Measurements from ENCODE around the gene AKIRIN1.
"Not testable (repeated sequence)": the region's sequence is repeated elsewhere in the genome, so short reads cannot be mapped to it uniquely, and the experiment has no call there.

The AKIRIN1 gene

GRCh38 chr1:38978245-38978542 is 12.9 kb upstream of the AKIRIN1 start:
- H3K36me3 Mint-ChIP-seq (ENCODE audit: low read depth); H3K27me3 Mint-ChIP-seq; H3K4me1 Mint-ChIP-seq (ENCODE audit: low read depth); H3K4me3 Mint-ChIP-seq; DNase-seq; H3K9me3 Mint-ChIP-seq: not testable (repeated sequence)
- H3K27ac Mint-ChIP-seq = peak overlapping the region; percentile 87

GRCh38 chr1:38979380-38979779 is 11.7 kb upstream of the AKIRIN1 start:
- H3K27me3 Mint-ChIP-seq; H3K27ac Mint-ChIP-seq; H3K36me3 Mint-ChIP-seq (ENCODE audit: low read depth); DNase-seq; H3K9me3 Mint-ChIP-seq; H3K4me1 Mint-ChIP-seq (ENCODE audit: low read depth); H3K4me3 Mint-ChIP-seq: not testable (repeated sequence)

GRCh38 chr1:38989979-38990378 is 1.1 kb upstream of the AKIRIN1 start:
- H3K27ac Mint-ChIP-seq = peak overlapping the region; percentile 92
- peaks cover 47% of the 10 kb centered on the region for H3K4me1 Mint-ChIP-seq (ENCODE audit: low read depth)
- no peaks in the 10 kb centered on the region for H3K9me3 Mint-ChIP-seq
- no peak for DNase-seq
- H3K4me3 Mint-ChIP-seq = peak overlapping the region; percentile 85
- no peaks in the 10 kb centered on the region for H3K27me3 Mint-ChIP-seq
- H3K36me3 Mint-ChIP-seq (ENCODE audit: low read depth) = peaks cover 31% of the 10 kb centered on the region

- peak overlapping the region; percentile 85 for H3K4me3 Mint-ChIP-seq
- H3K27ac Mint-ChIP-seq = peak overlapping the region; percentile 92
- H3K4me1 Mint-ChIP-seq (ENCODE audit: low read depth) = peaks cover 50% of the 10 kb centered on the region
- no peaks in the 10 kb centered on the region for H3K9me3 Mint-ChIP-seq
- H3K36me3 Mint-ChIP-seq (ENCODE audit: low read depth) = peaks cover 35% of the 10 kb centered on the region
- no peaks in the 10 kb centered on the region for H3K27me3 Mint-ChIP-seq
- DNase-seq = no peak
Measured at GRCh38 chr1:38990386-38990737, 714 bp upstream of the AKIRIN1 start.

- peaks cover 48% of the 10 kb centered on the region for H3K36me3 Mint-ChIP-seq (ENCODE audit: low read depth)
- peak overlapping the region; percentile 89 for H3K27ac Mint-ChIP-seq
- peaks cover 56% of the 10 kb centered on the region for H3K4me1 Mint-ChIP-seq (ENCODE audit: low read depth)
- H3K4me3 Mint-ChIP-seq = peak overlapping the region; percentile 85
- no peaks in the 10 kb centered on the region for H3K9me3 Mint-ChIP-seq
- no peaks in the 10 kb centered on the region for H3K27me3 Mint-ChIP-seq
- DNase-seq = no peak
Measured at GRCh38 chr1:38991638-38992411, 749 bp downstream of the AKIRIN1 start.

- peak overlapping the region; percentile 85 for H3K4me3 Mint-ChIP-seq
- H3K27ac Mint-ChIP-seq = peak overlapping the region; percentile 89
- no peaks in the 10 kb centered on the region for H3K9me3 Mint-ChIP-seq
- no peaks in the 10 kb centered on the region for H3K27me3 Mint-ChIP-seq
- no peak for DNase-seq
- H3K4me1 Mint-ChIP-seq (ENCODE audit: low read depth) = peaks cover 63% of the 10 kb centered on the region
- H3K36me3 Mint-ChIP-seq (ENCODE audit: low read depth) = peaks cover 56% of the 10 kb centered on the region
Measured at GRCh38 chr1:38992412-38993111, 1.5 kb downstream of the AKIRIN1 start.

- H3K36me3 Mint-ChIP-seq (ENCODE audit: low read depth) = peaks cover 71% of the 10 kb centered on the region
- H3K9me3 Mint-ChIP-seq = no peaks in the 10 kb centered on the region
- H3K27ac Mint-ChIP-seq = peak overlapping the region; percentile 78
- H3K4me1 Mint-ChIP-seq (ENCODE audit: low read depth) = peaks cover 73% of the 10 kb centered on the region
- no peaks in the 10 kb centered on the region for H3K27me3 Mint-ChIP-seq
- peak overlapping the region; percentile 28 for H3K4me3 Mint-ChIP-seq
- DNase-seq = no peak
Measured at GRCh38 chr1:38994196-38994595, 3.1 kb downstream of the AKIRIN1 start.

GRCh38 chr1:38997034-38997900 is 6.2 kb downstream of the AKIRIN1 start:
- peak overlapping the region; percentile 50 for H3K4me3 Mint-ChIP-seq
- no peak for DNase-seq
- H3K36me3 Mint-ChIP-seq (ENCODE audit: low read depth) = peaks cover 98% of the 10 kb centered on the region
- no peaks in the 10 kb centered on the region for H3K9me3 Mint-ChIP-seq
- H3K4me1 Mint-ChIP-seq (ENCODE audit: low read depth) = peaks cover 73% of the 10 kb centered on the region
- H3K27me3 Mint-ChIP-seq = no peaks in the 10 kb centered on the region
- peak overlapping the region; percentile 88 for H3K27ac Mint-ChIP-seq

GRCh38 chr1:38997901-38998190 is 6.8 kb downstream of the AKIRIN1 start:
- H3K9me3 Mint-ChIP-seq = no peaks in the 10 kb centered on the region
- DNase-seq = no peak
- peak overlapping the region; percentile 88 for H3K27ac Mint-ChIP-seq
- H3K4me1 Mint-ChIP-seq (ENCODE audit: low read depth) = peaks cover 73% of the 10 kb centered on the region
- peaks cover 98% of the 10 kb centered on the region for H3K36me3 Mint-ChIP-seq (ENCODE audit: low read depth)
- no peaks in the 10 kb centered on the region for H3K27me3 Mint-ChIP-seq
- peak overlapping the region; percentile 6 for H3K4me3 Mint-ChIP-seq

- Mint-ChIP-seq H3K27ac (peak overlapping the region; percentile 94), H3K4me3 (peak overlapping the region; percentile 45), H3K9me3 (no peaks in the 10 kb centered on the region), H3K4me1 (ENCODE audit: low read depth) (peaks cover 59% of the 10 kb centered on the region), H3K36me3 (ENCODE audit: low read depth) (peaks cover 99% of the 10 kb centered on the region), H3K27me3 (no peaks in the 10 kb centered on the region)
- no peak for DNase-seq
Measured at GRCh38 chr1:39001516-39002421, 10.7 kb downstream of the AKIRIN1 start.

GRCh38 chr1:39003281-39003680 is 12.2 kb downstream of the AKIRIN1 start:
- Mint-ChIP-seq H3K4me3 (peak overlapping the region; percentile 51), H3K27ac (peak overlapping the region; percentile 94), H3K9me3 (no peaks in the 10 kb centered on the region), H3K27me3 (no peaks in the 10 kb centered on the region), H3K4me1 (ENCODE audit: low read depth) (peaks cover 44% of the 10 kb centered on the region), H3K36me3 (ENCODE audit: low read depth) (peaks cover 99% of the 10 kb centered on the region)
- DNase-seq = no peak

GRCh38 chr1:39003794-39004193 is 12.7 kb downstream of the AKIRIN1 start:
- H3K27ac Mint-ChIP-seq = peak overlapping the region; percentile 94

GRCh38 chr1:39006287-39006686 is 15.2 kb downstream of the AKIRIN1 start:
- Mint-ChIP-seq H3K9me3 (no peaks in the 10 kb centered on the region), H3K4me3 (no peak overlapping the region), H3K4me1 (ENCODE audit: low read depth) (peaks cover 33% of the 10 kb centered on the region), H3K36me3 (ENCODE audit: low read depth) (peaks cover 93% of the 10 kb centered on the region), H3K27me3 (no peaks in the 10 kb centered on the region), H3K27ac (peak overlapping the region; percentile 71)
- DNase-seq = no peak

More at GRCh38 chr1:39003794-39004193, 12.7 kb downstream of the AKIRIN1 start:
- H3K4me1 Mint-ChIP-seq (ENCODE audit: low read depth) = peaks cover 43% of the 10 kb centered on the region
- H3K36me3 Mint-ChIP-seq (ENCODE audit: low read depth) = peaks cover 100% of the 10 kb centered on the region
- H3K4me3 Mint-ChIP-seq = peak overlapping the region; percentile 51
- no peak for DNase-seq
- no peaks in the 10 kb centered on the region for H3K9me3 Mint-ChIP-seq
- no peaks in the 10 kb centered on the region for H3K27me3 Mint-ChIP-seq

Data from activated T-cell treated with anti-CD3 and anti-CD28 coated beads, Interleukin-2, amount 50 U/mL, for 24 hours (primary cell).